NCI-H128 (cell line): Measurements from ENCODE around the gene ITGB5.
A peak's percentile ranks its signal among the peaks of the same experiment; 100 is the strongest.
"Not testable (repeated sequence)": the region's sequence is repeated elsewhere in the genome, so short reads cannot be mapped to it uniquely, and the experiment has no call there.

Experiments
- DNase-seq: peaks from one replicate; lab custom pipeline; 2025; ENCODE audit not compliant: unreplicated experiment; lab: John Stamatoyannopoulos, UW

ITGB5 gene

GRCh38 chr3:124837730-124838186 lies 49.4 kb downstream of the ITGB5 start:
- DNase-seq = no peak

GRCh38 chr3:124837065-124837464 lies 50.1 kb downstream of the ITGB5 start:
- DNase-seq = no peak

- DNase-seq = no peak
These were observed 50.7 kb downstream of the ITGB5 start for GRCh38 chr3:124836448-124836847.

GRCh38 chr3:124834723-124835718 lies 52.1 kb downstream of the ITGB5 start:
- DNase-seq = peak; percentile 88

GRCh38 chr3:124833710-124834332 lies 53.3 kb downstream of the ITGB5 start:
- no peak for DNase-seq

GRCh38 chr3:124832782-124833709 lies 54.1 kb downstream of the ITGB5 start:
- no peak for DNase-seq

- DNase-seq = no peak
These were observed 55.5 kb downstream of the ITGB5 start for GRCh38 chr3:124831628-124832199.

- no peak for DNase-seq
These were observed 57.2 kb downstream of the ITGB5 start for GRCh38 chr3:124829819-124830554.

GRCh38 chr3:124829178-124829818 lies 57.9 kb downstream of the ITGB5 start:
- no peak for DNase-seq

- not testable (repeated sequence) for DNase-seq
These were observed 59.5 kb downstream of the ITGB5 start for GRCh38 chr3:124827476-124828206.

GRCh38 chr3:124826703-124827102 lies 60.5 kb downstream of the ITGB5 start:
- no peak for DNase-seq

- no peak for DNase-seq
These were observed 62.8 kb downstream of the ITGB5 start for GRCh38 chr3:124824286-124824915.

GRCh38 chr3:124823648-124824047 lies 63.5 kb downstream of the ITGB5 start:
- no peak for DNase-seq

GRCh38 chr3:124823206-124823605 lies 64.0 kb downstream of the ITGB5 start:
- no peak for DNase-seq

- DNase-seq = no peak
These were observed 65.8 kb downstream of the ITGB5 start for GRCh38 chr3:124821356-124821755.

- no peak for DNase-seq
These were observed 68.6 kb downstream of the ITGB5 start for GRCh38 chr3:124818398-124819091.

- DNase-seq = no peak
These were observed 70.1 kb downstream of the ITGB5 start for GRCh38 chr3:124817079-124817478.

- no peak for DNase-seq
These were observed 71.0 kb downstream of the ITGB5 start for GRCh38 chr3:124816206-124816605.
